GM10248 (cell line): ENCODE measurements around the gene AP1M2.

Experiments used
- CTCF ChIA-PET: fragments of 300-600 bp; sonication (Branson Sonifier 250); formaldehyde crosslinking; extraction: SDS; loops from one replicate; lab custom pipeline; 2021; ENCODE audit warnings: antibody characterized with exemption; lab: Yijun Ruan, JAX
- POLR2A ChIA-PET: fragments of 350-650 bp; sonication (Branson Sonifier 250); formaldehyde crosslinking; extraction: SDS; loops from one replicate; lab custom pipeline; 2020; ENCODE audit warnings: antibody characterized with exemption; lab: Yijun Ruan, JAX
- DNase-seq: peaks from one replicate; pipeline ENCODE4 v3.0.0; 2012; ENCODE audit errors: extremely low spot score
- CTCF ChIP-seq: IDR thresholded peaks from 2 replicates; pipeline ENCODE4 v1.5.1; 2012; ENCODE audit warnings: mild to moderate bottlenecking, low read depth; ENCODE audit errors: extremely low read depth, missing control alignments, control extremely low read depth

The AP1M2 gene

GRCh38 chr19:10587839-10588150 is 683 bp upstream of the AP1M2 start:
- CTCF ChIA-PET: interaction anchor here (10.0 kb wide), 1 partner anchor 58 kb away, joined by 71 read pairs; no protein-coding TSS in a partner anchor
- POLR2A ChIA-PET: no interaction called here
- DNase-seq: no peak
- no peak for TF ChIP-seq CTCF

- TF ChIP-seq CTCF: no peak
- POLR2A ChIA-PET: no interaction called here
- DNase-seq: no peak
- CTCF ChIA-PET: interaction anchor here (2.1 to 7.8 kb wide), 2 partner anchors 60 to 113 kb away, joined by 10 to 340 read pairs; no protein-coding TSS in a partner anchor
Observed at GRCh38 chr19:10586396-10586795, 716 bp downstream of the AP1M2 start.

GRCh38 chr19:10583036-10583776 is 3.9 kb downstream of the AP1M2 start:
- ChIA-PET POLR2A (no interaction called here), CTCF (interaction anchor here (1.3 to 8.7 kb wide), 7 partner anchors 11 to 116 kb away, joined by 4 to 340 read pairs (median 17); partner anchors contain the start of genes CDKN2D, KRI1 and QTRT1)
- no peak for TF ChIP-seq CTCF
- DNase-seq: no peak

- CTCF ChIA-PET: interaction anchor here (0.9 to 8.7 kb wide), 32 partner anchors 9 to 171 kb away, joined by 3 to 340 read pairs (median 6); partner anchors contain the start of genes CDKN2D, DNM2, KRI1 and QTRT1
- POLR2A ChIA-PET: no interaction called here
- DNase-seq: no peak
- TF ChIP-seq CTCF: no peak
Observed at GRCh38 chr19:10582091-10582490, 5.0 kb downstream of the AP1M2 start.

- peak; percentile 99 for TF ChIP-seq CTCF
- POLR2A ChIA-PET: no interaction called here
- peak; percentile 82 for DNase-seq
- CTCF ChIA-PET: interaction anchor here (0.6 to 8.7 kb wide), 51 partner anchors 8 to 283 kb away, joined by 3 to 340 read pairs (median 5); partner anchors contain the start of genes CDKN2D, DNM2, KRI1 and QTRT1
Observed at GRCh38 chr19:10580979-10581631, 6.0 kb downstream of the AP1M2 start.

GRCh38 chr19:10577951-10578350 is 9.2 kb downstream of the AP1M2 start:
- ChIA-PET CTCF (interaction anchor here (1.0 to 8.7 kb wide), 4 partner anchors 15 to 122 kb away, joined by 3 to 161 read pairs (median 60); partner anchors contain the start of gene QTRT1), POLR2A (no interaction called here)
- TF ChIP-seq CTCF: no peak
- DNase-seq: no peak
